T-helper 17 cell (primary cell): Measurements from ENCODE around the gene DCPS. TPM values are rescaled to one million over a fixed set of nuclear protein-coding genes. Genes with fewer than 3 reads are reported as not detected.

ENCODE experiments used
- ATAC-seq: fragments of 150-1000 bp; cut with Tn5 transposase; 2 replicates; pipeline ENCODE4 v1.10.0; 2021; ENCODE audit warnings: mild to moderate bottlenecking, moderate library complexity
- DNase-seq, 3 donors: peaks; one replicate each; pipeline versions ENCODE4 v3.0.0 to v3.0.0-alpha.2; 2020 to 2021
- H3K9me3 ChIP-seq: one replicate; pipeline ENCODE4 v1.7.0; 2013; ENCODE audit warnings: low read length, mild to moderate bottlenecking; ENCODE audit not compliant: control insufficient read depth, poor library complexity, severe bottlenecking
- H3K27ac Mint-ChIP-seq: one replicate; pipeline ENCODE4 v1.8.0; 2022; ENCODE audit warnings: mild to moderate bottlenecking, moderate library complexity, mixed read lengths
- H3K27me3 Mint-ChIP-seq: one replicate; pipeline ENCODE4 v1.8.0; 2022; ENCODE audit warnings: mixed read lengths
- H3K36me3 Mint-ChIP-seq: one replicate; pipeline ENCODE4 v1.8.0; 2022; ENCODE audit warnings: low read depth, mixed read lengths
- H3K4me1 Mint-ChIP-seq: one replicate; pipeline ENCODE4 v1.8.0; 2022; ENCODE audit warnings: mild to moderate bottlenecking, mixed read lengths
- H3K4me3 Mint-ChIP-seq: one replicate; pipeline ENCODE4 v1.8.0; 2022; ENCODE audit warnings: mild to moderate bottlenecking, moderate library complexity, mixed read lengths
- total RNA-seq, 4 donors: library from RNA in 2 of 4; stranded (reverse) in 2 of 4; gene quantifications; one replicate each; pipeline ENCODE4 v1.2.3 and lab custom pipeline; 2022 to 2026

DCPS gene
- total RNA-seq, 2 donors from 2014 or later: 12.1 to 14.9 TPM

DNA sequence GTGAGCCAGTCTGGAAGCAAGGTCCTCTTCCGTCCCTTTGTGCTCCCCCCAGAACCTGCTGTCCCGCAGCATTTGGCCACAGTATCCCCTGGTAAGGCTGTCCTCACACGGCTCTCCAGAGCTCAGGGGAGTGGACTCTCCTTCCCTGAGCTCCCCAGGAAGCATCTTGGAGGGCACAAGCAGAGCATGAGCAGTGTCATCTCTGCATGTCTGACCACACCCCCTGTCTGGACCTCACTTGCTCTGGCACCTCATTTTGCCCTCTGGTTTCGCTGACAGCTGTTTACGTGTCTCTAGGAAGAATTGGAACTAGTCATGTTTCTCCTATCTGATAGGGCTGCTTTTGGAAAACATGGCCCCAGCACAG lies 15.5 kb downstream of the DCPS start:
- ATAC-seq: no peak
- Mint-ChIP-seq H3K27ac (peak overlapping the region; percentile 89), H3K4me1 (peaks cover 43% of the 10 kb centered on the region), H3K36me3 (peaks cover 10% of the 10 kb centered on the region), H3K4me3 (peak overlapping the region; percentile 5), H3K27me3 (no peaks in the 10 kb centered on the region)
- no peak for DNase-seq
- H3K9me3 ChIP-seq: no peaks in the 10 kb centered on the region

DNA sequence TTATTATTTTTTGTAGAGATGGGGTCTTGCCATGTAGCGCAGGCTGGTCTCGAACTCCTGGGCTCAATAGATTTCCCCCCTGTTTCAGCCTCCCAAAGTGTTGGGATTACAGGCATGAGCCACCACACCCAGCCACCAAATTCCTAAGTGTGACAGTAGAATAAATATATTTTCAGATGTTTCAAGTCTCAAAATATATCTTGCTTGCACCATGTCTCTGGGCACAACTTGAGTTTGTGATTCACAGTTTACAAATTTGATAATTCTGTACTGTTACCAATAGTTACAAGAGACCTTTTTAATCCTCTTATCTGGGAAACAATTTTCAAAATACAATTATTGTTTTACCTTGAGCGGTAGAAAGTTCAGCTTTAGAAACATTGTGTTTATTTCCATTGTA lies 19.1 kb downstream of the DCPS start:
- no peaks in the 10 kb centered on the region for H3K27me3 Mint-ChIP-seq
- no peak for ATAC-seq
- H3K27ac Mint-ChIP-seq: no peak overlapping the region
- peaks cover 6% of the 10 kb centered on the region for H3K36me3 Mint-ChIP-seq
- no peaks in the 10 kb centered on the region for H3K9me3 ChIP-seq
- no peak overlapping the region for H3K4me3 Mint-ChIP-seq
- H3K4me1 Mint-ChIP-seq: peaks cover 36% of the 10 kb centered on the region
- DNase-seq: no peak

DNA sequence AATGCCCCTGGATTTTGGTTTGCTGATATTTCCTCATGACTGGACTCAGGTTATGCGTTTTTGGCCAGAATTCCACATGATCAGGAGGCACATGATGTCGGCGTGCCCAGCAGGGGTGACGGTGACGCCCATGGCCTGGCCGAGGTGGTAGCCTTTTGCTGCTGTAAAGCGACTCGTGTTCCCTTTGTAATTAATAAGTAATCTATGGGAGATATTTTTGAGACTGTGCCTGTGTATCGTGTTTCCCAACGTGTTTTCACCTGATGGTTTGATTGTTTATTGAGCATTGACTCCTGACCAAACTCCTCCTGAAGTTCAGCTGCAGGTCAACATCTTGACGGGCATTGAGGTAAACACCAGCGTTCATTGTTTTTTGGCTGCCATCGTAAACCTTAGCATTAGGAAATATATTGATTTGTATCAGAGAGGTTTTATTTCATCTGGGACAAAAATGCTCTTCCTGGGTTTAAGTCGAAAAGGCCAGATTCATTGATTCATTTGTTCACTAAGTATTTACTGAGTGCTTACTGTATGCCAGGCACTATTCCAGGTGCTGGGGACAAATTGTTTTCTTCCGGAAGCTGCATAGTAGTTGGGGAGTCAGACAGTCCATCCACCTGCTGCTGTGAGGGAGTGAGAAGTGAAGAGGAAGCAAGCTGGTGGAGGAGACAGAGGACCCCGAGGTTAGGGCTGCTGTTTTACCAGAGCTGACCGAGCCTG lies 23.6 kb downstream of the DCPS start:
- H3K4me1 Mint-ChIP-seq: peaks cover 9% of the 10 kb centered on the region
- peak overlapping the region; percentile 72 for H3K27ac Mint-ChIP-seq
- DNase-seq (no peak), ATAC-seq (no peak)
- H3K27me3 Mint-ChIP-seq: no peaks in the 10 kb centered on the region
- no peaks in the 10 kb centered on the region for H3K9me3 ChIP-seq
- H3K4me3 Mint-ChIP-seq: peak overlapping the region; percentile 19
- peaks cover 4% of the 10 kb centered on the region for H3K36me3 Mint-ChIP-seq

DNA sequence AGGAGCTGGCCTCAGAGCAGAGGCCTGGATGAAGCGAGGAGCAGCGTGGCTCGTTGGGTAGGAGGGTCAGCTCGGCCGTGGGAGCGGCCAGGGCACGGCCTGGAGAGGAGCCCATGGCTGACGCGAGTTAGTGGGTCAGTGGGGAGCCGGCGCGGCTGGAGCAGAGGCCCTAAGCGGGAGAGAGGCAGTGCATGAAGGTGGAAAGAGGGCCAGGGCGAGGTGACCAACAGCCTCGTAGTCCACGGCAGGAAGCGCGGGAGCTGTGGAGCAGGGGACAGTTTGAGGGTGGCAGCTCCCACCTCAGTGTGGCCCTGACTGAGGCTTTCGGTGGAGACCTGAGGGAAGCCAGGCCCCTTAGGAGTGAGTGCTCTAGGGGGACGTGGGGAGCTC lies 24.1 kb downstream of the DCPS start:
- Mint-ChIP-seq H3K27me3 (no peaks in the 10 kb centered on the region), H3K27ac (peak overlapping the region; percentile 72), H3K36me3 (peaks cover 4% of the 10 kb centered on the region), H3K4me3 (no peak overlapping the region), H3K4me1 (peaks cover 11% of the 10 kb centered on the region)
- DNase-seq (no peak), ATAC-seq (no peak)
- no peaks in the 10 kb centered on the region for H3K9me3 ChIP-seq

DNA sequence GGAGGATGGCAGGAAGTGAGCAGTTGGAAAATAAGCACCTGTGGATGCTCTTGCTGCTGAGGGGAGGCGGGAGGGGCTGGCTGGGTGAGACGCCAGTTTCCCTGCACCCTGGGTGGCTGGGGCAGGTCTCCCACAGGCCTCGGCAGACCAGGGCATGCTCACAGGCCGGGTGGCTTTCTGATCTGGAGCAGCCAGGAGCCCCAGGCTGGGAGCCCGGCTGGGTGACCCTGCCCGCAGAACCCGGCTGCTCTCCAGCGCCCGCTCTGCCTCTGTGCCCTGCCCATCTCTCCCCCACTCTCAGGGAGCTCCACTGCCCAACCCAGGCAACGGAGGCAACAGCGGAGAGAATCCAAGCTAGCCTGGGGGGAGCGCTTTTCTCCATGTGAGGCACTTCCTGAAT lies 24.6 kb downstream of the DCPS start:
- Mint-ChIP-seq H3K36me3 (peaks cover 4% of the 10 kb centered on the region), H3K4me3 (no peak overlapping the region), H3K4me1 (peaks cover 14% of the 10 kb centered on the region), H3K27ac (peak overlapping the region; percentile 72), H3K27me3 (no peaks in the 10 kb centered on the region)
- ATAC-seq (no peak), DNase-seq (no peak)
- H3K9me3 ChIP-seq: no peaks in the 10 kb centered on the region

DNA sequence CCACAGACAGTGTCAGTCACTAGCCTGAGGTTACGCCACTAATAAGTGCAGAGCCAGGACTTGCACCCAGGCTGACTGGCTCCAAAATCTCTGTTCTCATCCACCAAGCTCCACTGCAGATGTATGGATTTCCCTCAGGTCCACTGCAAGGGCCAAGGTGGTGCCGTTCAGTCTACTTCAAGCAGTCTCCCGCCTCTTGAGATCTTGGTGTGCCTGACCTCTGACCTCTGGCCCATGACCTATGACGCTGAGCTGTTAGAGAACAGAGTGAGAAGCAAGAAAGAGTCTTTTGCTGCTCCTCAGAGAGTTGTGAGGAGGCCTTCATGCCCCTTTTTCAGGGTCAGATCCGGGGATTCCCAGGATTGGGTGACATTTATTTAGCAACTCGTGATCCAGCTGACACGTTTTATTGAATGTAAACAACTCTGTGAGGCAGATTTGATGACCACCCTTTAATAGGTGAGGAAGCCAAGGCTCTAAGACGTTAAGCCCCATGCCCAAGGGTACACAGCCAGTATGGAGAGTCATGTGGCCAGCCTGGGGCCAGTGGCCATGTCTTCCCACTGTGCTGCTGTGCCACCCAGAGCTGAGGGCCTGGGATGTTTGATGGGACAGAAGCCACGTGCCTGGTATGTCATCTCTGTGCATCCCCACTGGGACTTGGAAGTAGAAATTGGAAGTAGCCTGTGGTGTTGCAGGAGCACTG lies 25.2 kb downstream of the DCPS start:
- Mint-ChIP-seq H3K27ac (peak overlapping the region; percentile 77), H3K36me3 (peaks cover 7% of the 10 kb centered on the region), H3K4me3 (no peak overlapping the region), H3K4me1 (peaks cover 14% of the 10 kb centered on the region), H3K27me3 (no peaks in the 10 kb centered on the region)
- DNase-seq (no peak), ATAC-seq (no peak)
- H3K9me3 ChIP-seq: no peaks in the 10 kb centered on the region

DNA sequence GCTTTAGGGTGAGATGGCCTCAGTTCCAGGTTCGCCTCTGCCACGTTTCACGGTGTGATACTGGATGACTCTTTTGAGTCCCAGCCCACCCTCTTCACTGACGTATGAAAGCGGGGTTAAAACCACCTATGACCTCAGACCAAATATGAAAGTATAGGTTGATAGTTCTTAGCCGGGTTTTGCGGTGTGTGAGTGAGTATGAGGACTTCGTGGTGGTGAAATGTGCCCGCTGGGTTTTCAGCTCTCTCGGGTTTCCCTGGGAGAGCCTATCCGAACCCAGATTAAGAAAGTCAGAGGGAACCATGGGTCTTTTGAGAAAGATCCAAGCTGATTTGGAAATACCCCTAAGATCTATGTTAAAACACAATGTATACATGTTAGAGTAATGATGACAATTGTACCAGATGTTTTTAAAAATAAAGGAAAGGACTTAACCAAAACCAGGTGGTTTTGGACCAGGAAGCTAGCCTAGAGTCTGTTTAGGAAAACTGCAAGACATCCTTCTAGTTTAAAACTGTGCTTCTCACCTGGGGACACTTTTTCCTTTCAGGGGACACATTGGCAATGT lies 25.9 kb downstream of the DCPS start:
- H3K9me3 ChIP-seq: no peaks in the 10 kb centered on the region
- peaks cover 14% of the 10 kb centered on the region for H3K4me1 Mint-ChIP-seq
- no peaks in the 10 kb centered on the region for H3K27me3 Mint-ChIP-seq
- ATAC-seq: peak; percentile 57
- H3K4me3 Mint-ChIP-seq: no peak overlapping the region
- peak overlapping the region; percentile 77 for H3K27ac Mint-ChIP-seq
- H3K36me3 Mint-ChIP-seq: peaks cover 7% of the 10 kb centered on the region
- DNase-seq: no peak

DNA sequence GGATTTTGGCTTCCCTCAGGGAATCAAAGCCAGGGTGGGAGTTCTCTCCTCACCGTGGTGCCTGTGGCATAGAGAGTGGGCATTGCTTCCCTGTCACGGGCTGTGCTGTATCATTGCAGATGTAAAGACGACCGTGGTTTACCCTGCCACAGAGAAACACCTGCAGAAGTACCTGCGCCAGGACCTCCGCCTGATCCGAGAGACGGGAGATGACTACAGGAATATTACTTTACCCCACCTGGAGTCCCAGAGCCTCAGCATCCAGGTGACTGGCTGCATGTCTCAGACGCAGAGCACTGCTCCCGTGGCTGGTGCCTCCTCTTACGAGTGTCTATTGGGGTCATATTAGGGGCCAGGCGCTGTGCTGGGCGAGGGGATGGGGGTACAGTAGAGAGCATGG lies 27.4 kb downstream of the DCPS start:
- Mint-ChIP-seq H3K27ac (peak overlapping the region; percentile 24), H3K4me3 (no peak overlapping the region), H3K36me3 (peaks cover 7% of the 10 kb centered on the region), H3K4me1 (peaks cover 14% of the 10 kb centered on the region), H3K27me3 (no peaks in the 10 kb centered on the region)
- H3K9me3 ChIP-seq: no peaks in the 10 kb centered on the region
- ATAC-seq (no peak), DNase-seq (no peak)

DNA sequence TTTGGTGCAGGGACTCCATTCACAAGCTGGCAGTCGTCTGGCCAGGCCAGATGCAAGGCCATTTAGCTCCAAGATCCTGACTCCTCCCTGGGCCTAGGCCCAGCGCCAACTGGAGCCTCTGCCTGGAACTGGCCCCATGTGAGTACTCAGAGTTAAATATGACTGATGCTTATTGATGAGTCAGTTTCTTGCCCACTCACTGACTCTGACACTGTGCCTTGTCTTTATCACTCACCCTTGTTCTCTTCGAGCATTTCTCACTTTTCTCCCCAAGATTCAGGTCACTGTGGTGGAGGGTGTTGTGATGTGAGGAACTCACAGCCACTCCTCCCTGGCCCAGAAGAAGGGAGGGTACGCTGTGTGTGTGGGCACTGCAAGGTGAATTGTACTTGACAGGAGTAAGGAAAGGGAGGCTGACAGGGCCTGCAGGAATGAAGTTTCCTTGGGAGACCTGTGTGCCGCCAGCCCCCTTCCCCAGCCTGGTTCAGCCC lies 28.4 kb downstream of the DCPS start:
- peaks cover 7% of the 10 kb centered on the region for H3K36me3 Mint-ChIP-seq
- DNase-seq: no peak
- peaks cover 15% of the 10 kb centered on the region for H3K4me1 Mint-ChIP-seq
- H3K27me3 Mint-ChIP-seq: no peaks in the 10 kb centered on the region
- H3K9me3 ChIP-seq: no peaks in the 10 kb centered on the region
- ATAC-seq: no peak
- H3K4me3 Mint-ChIP-seq: no peak overlapping the region
- no peak overlapping the region for H3K27ac Mint-ChIP-seq

DNA sequence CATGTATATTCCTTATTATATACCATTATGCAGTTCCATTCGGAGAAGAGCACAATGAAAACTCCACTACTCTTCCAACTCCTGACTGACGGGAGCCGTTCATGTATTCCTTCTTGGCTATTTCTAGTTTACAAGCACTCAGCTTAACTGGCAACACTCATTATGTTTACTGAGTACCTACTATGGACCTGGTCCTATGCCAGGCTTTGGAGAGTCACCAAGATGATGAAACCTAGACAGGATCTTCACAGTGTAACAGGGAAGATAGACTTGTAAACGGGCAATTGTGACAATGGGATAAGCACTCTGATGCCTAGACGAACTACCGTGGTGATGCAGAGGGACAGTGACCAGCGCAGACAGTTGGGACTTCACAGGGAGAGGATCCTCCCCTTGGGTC lies 29.3 kb downstream of the DCPS start:
- Mint-ChIP-seq H3K36me3 (peaks cover 7% of the 10 kb centered on the region), H3K27me3 (no peaks in the 10 kb centered on the region), H3K27ac (no peak overlapping the region), H3K4me3 (no peak overlapping the region), H3K4me1 (peaks cover 12% of the 10 kb centered on the region)
- no peak for ATAC-seq
- no peak for DNase-seq
- no peaks in the 10 kb centered on the region for H3K9me3 ChIP-seq

DNA sequence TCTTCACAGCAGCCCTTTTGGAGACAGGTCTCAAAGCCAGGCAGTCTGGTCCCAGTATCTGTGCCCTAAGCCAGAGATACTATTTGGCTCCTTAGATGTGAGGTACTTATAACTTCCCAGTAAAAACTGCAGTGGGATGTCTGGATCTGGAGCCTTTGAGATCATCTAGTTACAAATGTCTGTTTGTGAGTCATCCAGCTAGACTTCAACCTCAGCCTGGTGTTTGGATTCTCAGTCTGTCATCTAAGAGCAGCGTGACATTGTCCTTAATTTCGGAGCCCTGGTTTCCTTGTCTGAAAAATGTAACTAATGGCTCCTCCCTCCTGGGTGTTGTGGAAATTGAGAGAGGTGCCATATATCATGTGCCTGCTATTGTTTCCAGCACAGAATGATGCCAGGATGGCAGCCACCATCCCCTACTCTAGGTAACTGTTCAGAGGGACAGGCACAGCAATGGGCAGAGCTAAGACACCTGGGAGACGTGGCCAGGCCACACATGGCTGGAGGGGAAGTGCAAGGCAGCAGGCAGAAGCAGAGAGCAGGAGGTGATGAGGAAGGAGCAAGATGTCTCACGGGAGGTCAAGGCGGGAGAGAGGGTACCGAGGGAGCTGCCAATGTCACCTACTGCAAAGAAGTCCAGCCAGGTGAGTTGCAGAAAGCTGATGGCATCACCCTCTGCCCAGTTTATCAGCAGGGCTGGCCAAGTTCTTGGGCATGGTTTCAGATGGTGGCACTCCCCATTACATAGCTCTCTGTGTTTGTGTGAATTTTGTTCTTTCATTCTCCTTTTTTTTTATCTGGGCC lies 31.0 kb downstream of the DCPS start:
- Mint-ChIP-seq H3K27ac (peak overlapping the region; percentile 32), H3K27me3 (no peaks in the 10 kb centered on the region), H3K4me1 (peaks cover 12% of the 10 kb centered on the region), H3K4me3 (no peak overlapping the region), H3K36me3 (peaks cover 7% of the 10 kb centered on the region)
- DNase-seq: no peak
- no peaks in the 10 kb centered on the region for H3K9me3 ChIP-seq
- ATAC-seq: no peak

DNA sequence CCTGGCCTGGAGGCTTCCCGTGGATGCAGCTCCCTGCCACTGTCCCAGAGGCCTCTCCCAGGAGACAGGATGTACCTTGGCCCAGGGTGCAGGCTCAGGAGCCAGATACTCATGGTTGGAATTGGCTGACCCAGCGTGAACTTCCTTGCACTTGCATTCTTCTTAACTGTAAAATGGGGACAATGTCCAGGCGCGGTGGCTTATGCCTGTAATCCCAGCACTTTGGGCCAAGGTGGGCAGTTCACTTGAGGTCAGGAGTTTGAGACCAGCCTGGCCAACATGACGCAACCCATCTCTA lies 31.6 kb downstream of the DCPS start:
- Mint-ChIP-seq H3K4me1 (peaks cover 12% of the 10 kb centered on the region), H3K27ac (peak overlapping the region; percentile 32), H3K27me3 (no peaks in the 10 kb centered on the region), H3K4me3 (no peak overlapping the region), H3K36me3 (peaks cover 7% of the 10 kb centered on the region)
- ATAC-seq: no peak
- DNase-seq: no peak
- H3K9me3 ChIP-seq: no peaks in the 10 kb centered on the region

DNA sequence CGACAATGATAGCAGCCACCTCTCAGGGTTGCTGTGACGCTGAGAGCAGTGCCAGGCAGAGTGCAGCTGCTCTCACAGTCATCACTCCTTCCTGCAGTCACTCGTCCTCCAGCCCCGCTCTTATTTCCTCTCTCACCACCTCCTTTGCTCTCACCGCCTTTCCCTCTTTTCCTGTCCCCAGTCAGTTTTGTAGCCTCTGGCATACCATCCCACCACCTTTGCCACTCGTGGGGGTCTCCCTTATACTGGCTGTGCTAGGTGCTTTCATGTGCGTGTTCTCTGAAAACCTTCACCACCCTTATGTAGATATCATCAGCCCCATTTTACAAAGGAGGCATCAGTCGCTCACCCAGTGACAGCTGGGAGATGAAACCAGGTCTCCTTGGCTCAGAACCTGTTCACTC lies 32.3 kb downstream of the DCPS start:
- Mint-ChIP-seq H3K36me3 (peaks cover 7% of the 10 kb centered on the region), H3K27me3 (no peaks in the 10 kb centered on the region), H3K4me1 (peaks cover 12% of the 10 kb centered on the region), H3K27ac (peak overlapping the region; percentile 88), H3K4me3 (no peak overlapping the region)
- ATAC-seq (no peak), DNase-seq (no peak)
- H3K9me3 ChIP-seq: no peaks in the 10 kb centered on the region
